H1 (cell line): ENCODE measurements around the gene BRCC3. TPM values are rescaled to one million over a fixed set of nuclear protein-coding genes. Genes with fewer than 3 reads are reported as not detected.

Source experiments
- CTCF ChIA-PET: fragments of 300-600 bp; sonication (Branson Sonifier 250); formaldehyde crosslinking; loops from one replicate; lab custom pipeline; 2021; ENCODE audit not compliant: partially characterized antibody; lab: Charles Lee
- POLR2A ChIA-PET: fragments of 300-600 bp; sonication (Branson Sonifier 250); formaldehyde crosslinking; loops from one replicate; lab custom pipeline; 2021; ENCODE audit warnings: inconsistent platforms; ENCODE audit not compliant: partially characterized antibody; lab: Charles Lee
- DNase-seq, 2 experiments: peaks; one replicate each; pipeline versions ENCODE4 v3.0.0 to v3.0.0-alpha.2; 2010 to 2022; ENCODE audit warnings: low spot score in 2 of 2, low read depth in 1 of 2, mixed read lengths in 1 of 2
- FAIRE-seq: peaks from 2 replicates; lab custom pipeline; 2011; peaks lifted over from hg19 to GRCh38; lab: Jason Lieb, UNC
- H2AFZ ChIP-seq: 2 replicates; pipeline ENCODE4 v1.8.1; 2012; ENCODE audit warnings: low read length, inconsistent platforms
- H2AK5ac ChIP-seq: 2 replicates; pipeline ENCODE4 v1.6.1; 2013; ENCODE audit warnings: low read depth, low read length
- H2BK120ac ChIP-seq: replicated peaks from 2 replicates; pipeline ENCODE3; 2013; ENCODE audit warnings: low read depth, low read length, inconsistent platforms
- H2BK12ac ChIP-seq: 2 replicates; pipeline ENCODE4 v1.6.1; 2013; ENCODE audit warnings: low read depth, low read length
- H2BK15ac ChIP-seq: 2 replicates; pipeline ENCODE4 v1.6.1; 2013; ENCODE audit warnings: low read length
- H2BK20ac ChIP-seq: 2 replicates; pipeline ENCODE4 v1.6.1; 2013; ENCODE audit warnings: low read length
- H2BK5ac ChIP-seq: 2 replicates; pipeline ENCODE4 v1.6.1; 2013; ENCODE audit warnings: low read depth, low read length
- H3K14ac ChIP-seq: 2 replicates; pipeline ENCODE4 v1.6.1; 2013; ENCODE audit warnings: inconsistent platforms; ENCODE audit not compliant: insufficient read length
- H3K18ac ChIP-seq: 2 replicates; pipeline ENCODE4 v1.6.1; 2013; ENCODE audit warnings: low read length; ENCODE audit errors: extremely low read depth
- H3K23ac ChIP-seq: 2 replicates; pipeline ENCODE4 v1.6.1; 2013; ENCODE audit warnings: inconsistent platforms; ENCODE audit not compliant: insufficient read length
- H3K23me2 ChIP-seq: 2 replicates; pipeline ENCODE4 v1.6.1; 2013; ENCODE audit warnings: low read depth, low read length
- H3K27ac ChIP-seq: 2 replicates; pipeline ENCODE4 v1.6.1; 2011; ENCODE audit warnings: low read depth, low read length, inconsistent platforms
- H3K27me3 ChIP-seq, 4 experiments: replicated peaks in 1 of 4; 1 replicate in 1 of 4; 2 replicates in 3 of 4; pipeline versions ENCODE4 v1.6.1 to v1.8.1; 2011 to 2013; ENCODE audit warnings: low read length in 3 of 4, mild to moderate bottlenecking in 3 of 4, inconsistent platforms in 2 of 4, mixed read lengths in 2 of 4, moderate library complexity in 1 of 4; ENCODE audit not compliant: control insufficient read depth in 3 of 4, insufficient read depth in 3 of 4; ENCODE audit errors: extremely low read depth in 1 of 4
- H3K36me3 ChIP-seq, 4 experiments: 2 replicates each; pipeline versions ENCODE4 v1.6.1 to v1.8.1; 2011 to 2013; ENCODE audit warnings: mild to moderate bottlenecking in 4 of 4, low read length in 3 of 4, moderate library complexity in 2 of 4, control low read depth in 1 of 4, inconsistent platforms in 1 of 4; ENCODE audit not compliant: insufficient read depth in 4 of 4, control insufficient read depth in 2 of 4
- H3K4ac ChIP-seq: replicated peaks from 2 replicates; pipeline ENCODE3; 2013; ENCODE audit warnings: low read length, low read depth, mixed read lengths, inconsistent platforms; ENCODE audit not compliant: insufficient read length
- H3K4me1 ChIP-seq, 4 experiments: replicated peaks in 1 of 4; 1 replicate in 1 of 4; 2 replicates in 3 of 4; pipeline versions ENCODE4 v1.6.1 to v1.8.1; 2011 to 2013; ENCODE audit warnings: low read length in 3 of 4, inconsistent platforms in 2 of 4, mixed read lengths in 1 of 4; ENCODE audit not compliant: insufficient read depth in 4 of 4, control insufficient read depth in 3 of 4
- H3K4me2 ChIP-seq, 2 experiments: 2 replicates each; pipeline versions ENCODE4 v1.6.1 to v1.8.1; 2011 to 2013; ENCODE audit warnings: low read depth in 2 of 2, low read length in 2 of 2, control low read depth in 1 of 2, inconsistent platforms in 1 of 2, mild to moderate bottlenecking in 1 of 2; ENCODE audit not compliant: insufficient read depth in 1 of 2
- H3K4me3 ChIP-seq, 4 experiments: fragments of 200-600, 300-600 bp in 1 of 4; sonication (generic), shearing (Covaris generic), sonication (Bioruptor Twin) in 1 of 4; 2 replicates each; pipeline versions ENCODE4 v1.5.1 to v1.8.1; 2011 to 2016; ENCODE audit warnings: low read length in 4 of 4, low read depth in 3 of 4, control low read depth in 2 of 4, inconsistent platforms in 2 of 4, mild to moderate bottlenecking in 2 of 4, mixed read lengths in 1 of 4, moderate library complexity in 1 of 4; ENCODE audit not compliant: insufficient read depth in 2 of 4; ENCODE audit errors: extremely low read depth in 1 of 4
- H3K56ac ChIP-seq: replicated peaks from 2 replicates; pipeline ENCODE3; 2013; ENCODE audit warnings: low read depth, mild to moderate bottlenecking, mixed read lengths, low read length, inconsistent platforms; ENCODE audit not compliant: insufficient read length
- H3K79me1 ChIP-seq: 2 replicates; pipeline ENCODE4 v1.6.1; 2013; ENCODE audit warnings: low read depth, low read length, control low read depth
- H3K79me2 ChIP-seq, 2 experiments: 2 replicates each; pipeline versions ENCODE4 v1.6.1 to v1.8.1; 2012 to 2013; ENCODE audit warnings: low read length in 2 of 2, mild to moderate bottlenecking in 2 of 2, inconsistent platforms in 1 of 2; ENCODE audit not compliant: insufficient read depth in 2 of 2, control insufficient read depth in 1 of 2
- H3K9ac ChIP-seq, 4 experiments: replicated peaks in 1 of 4; 1 replicate in 1 of 4; 2 replicates in 3 of 4; pipeline versions ENCODE4 v1.6.1 to v1.8.1; 2011 to 2013; ENCODE audit warnings: low read depth in 3 of 4, low read length in 3 of 4, control low read depth in 2 of 4, mild to moderate bottlenecking in 2 of 4, moderate library complexity in 2 of 4, inconsistent platforms in 1 of 4; ENCODE audit errors: extremely low read depth in 1 of 4
- H3K9me3 ChIP-seq, 2 experiments: 2 replicates each; pipeline versions ENCODE4 v1.6.1 to v1.8.1; 2012 to 2013; ENCODE audit warnings: mild to moderate bottlenecking in 2 of 2, moderate library complexity in 2 of 2, control low read depth in 1 of 2, inconsistent platforms in 1 of 2, low read depth in 1 of 2, low read length in 1 of 2, mixed read lengths in 1 of 2; ENCODE audit not compliant: insufficient read depth in 2 of 2
- H4K20me1 ChIP-seq, 2 experiments: replicated peaks in 1 of 2; 2 replicates each; pipeline versions ENCODE3 to v1.8.1; 2011 to 2013; ENCODE audit warnings: inconsistent platforms in 2 of 2, low read length in 2 of 2, mild to moderate bottlenecking in 1 of 2; ENCODE audit not compliant: insufficient read depth in 2 of 2, control insufficient read depth in 1 of 2
- H4K5ac ChIP-seq: 2 replicates; pipeline ENCODE4 v1.6.1; 2013; ENCODE audit warnings: low read length, low read depth, mixed read lengths, inconsistent platforms; ENCODE audit not compliant: insufficient read length
- H4K8ac ChIP-seq: 2 replicates; pipeline ENCODE4 v1.8.0; 2013; ENCODE audit warnings: mild to moderate bottlenecking, moderate library complexity, low read length, inconsistent platforms; ENCODE audit not compliant: insufficient read depth; ENCODE audit errors: extremely low read depth
- H4K91ac ChIP-seq: replicated peaks from 2 replicates; pipeline ENCODE3; 2013; ENCODE audit warnings: low read length, mixed read lengths, inconsistent platforms; ENCODE audit not compliant: insufficient read length
- ATF3 ChIP-seq: IDR thresholded peaks from 2 replicates; pipeline ENCODE4 v1.6.1; 2011; ENCODE audit warnings: low read depth, mild to moderate bottlenecking, low read length; ENCODE audit not compliant: insufficient read depth
- BRCA1 ChIP-seq: IDR thresholded peaks from 2 replicates; pipeline ENCODE4 v1.6.1; 2012; ENCODE audit warnings: low read depth, low read length, improper control_type of control experiment
- CBX8 ChIP-seq: fragments of 300-800, 300-1000 bp; sonication (generic); IDR thresholded peaks from 2 replicates; pipeline ENCODE4 v1.7.1; 2016; ENCODE audit warnings: low read depth, low read length, borderline replicate concordance
- CREB1 ChIP-seq: IDR thresholded peaks from 2 replicates; pipeline ENCODE4 v1.6.1; 2012; ENCODE audit warnings: inconsistent platforms
- EP300 ChIP-seq, 2 experiments: IDR thresholded peaks; 1 replicate in 1 of 2; 2 replicates in 1 of 2; pipeline ENCODE4 v1.6.1; 2011 to 2012; ENCODE audit warnings: low read depth in 2 of 2, low read length in 2 of 2, mild to moderate bottlenecking in 2 of 2, borderline replicate concordance in 1 of 2, inconsistent platforms in 1 of 2, moderate library complexity in 1 of 2
- FOSL1 ChIP-seq: IDR thresholded peaks from 2 replicates; pipeline ENCODE4 v1.6.1; 2011; ENCODE audit warnings: mild to moderate bottlenecking, low read depth, low read length, moderate library complexity; ENCODE audit not compliant: insufficient read depth
- JUND ChIP-seq: IDR thresholded peaks from 2 replicates; pipeline ENCODE4 v1.6.1; 2011; ENCODE audit warnings: mild to moderate bottlenecking, improper control_type of control experiment, low read length
- NRF1 ChIP-seq: IDR thresholded peaks from 2 replicates; pipeline ENCODE4 v1.6.1; 2011; ENCODE audit warnings: mild to moderate bottlenecking, low read depth, low read length, improper control_type of control experiment
- RNF2 ChIP-seq: fragments of 200-900, 300-1000 bp; sonication (generic); IDR thresholded peaks from 2 replicates; pipeline ENCODE4 v1.7.1; 2016; ENCODE audit warnings: borderline replicate concordance, low read depth, mild to moderate bottlenecking, antibody characterized with exemption, low read length; ENCODE audit not compliant: poor library complexity, severe bottlenecking; ENCODE audit errors: missing control alignments
- RXRA ChIP-seq: IDR thresholded peaks from 2 replicates; pipeline ENCODE4 v1.6.1; 2011; ENCODE audit warnings: low read depth, mild to moderate bottlenecking, low read length, moderate library complexity; ENCODE audit not compliant: insufficient read depth
- USF2 ChIP-seq: IDR thresholded peaks from 2 replicates; pipeline ENCODE4 v1.6.1; 2011; ENCODE audit warnings: low read length, improper control_type of control experiment
- whole genome bisulfite sequencing, 2 experiments: shearing (Covaris generic) in 1 of 2; methylation state at CpG; one replicate each; pipeline versions ENCODE4 v1.1.6 to v1.1.7; 2013 to 2015; ENCODE audit warnings: low lambda C conversion rate in 2 of 2, mixed read lengths in 2 of 2, inconsistent platforms in 1 of 2, low coverage in 1 of 2, missing lambda C conversion rate in 1 of 2; ENCODE audit not compliant: insufficient replicate concordance in 2 of 2, insufficient coverage in 1 of 2, insufficient read length in 1 of 2; ENCODE audit errors: extremely low coverage in 1 of 2, missing lambda C conversion rate in 1 of 2; 5-methylcytosine and 5-hydroxymethylcytosine counted together
- polyA plus RNA-seq, 7 experiments: library from polyadenylated mRNA; depleted of rRNA in 3 of 7; stranded (reverse) in 5 of 7; unstranded in 2 of 7; fragments of >200 nt in 5 of 7; fragments of 200-250 nt in 2 of 7; gene quantifications; 1 replicate in 5 of 7; 2 replicates in 1 of 7; 4 replicates in 1 of 7; pipeline versions ENCODE4 v1.2.1 to v1.2.3, GENCODE V29; 2011 to 2013; ENCODE audit warnings: missing spikeins in 2 of 7, mixed read lengths in 2 of 7
- total RNA-seq: library from RNA; stranded (reverse); fragmentation: NEBNext Ultra II Directional; extraction: Animal tissue kit (Norgen Biotek cat#: 25700); gene quantifications from 2 replicates; pipeline ENCODE4 v1.2.1, GENCODE V29; 2021

The BRCC3 gene
- total and polyA plus RNA-seq, 2 of the 8 experiments (the other 6 are each of a cell fraction or from before 2014, with no cell fraction given): 13.1 to 23.2 TPM

DNA sequence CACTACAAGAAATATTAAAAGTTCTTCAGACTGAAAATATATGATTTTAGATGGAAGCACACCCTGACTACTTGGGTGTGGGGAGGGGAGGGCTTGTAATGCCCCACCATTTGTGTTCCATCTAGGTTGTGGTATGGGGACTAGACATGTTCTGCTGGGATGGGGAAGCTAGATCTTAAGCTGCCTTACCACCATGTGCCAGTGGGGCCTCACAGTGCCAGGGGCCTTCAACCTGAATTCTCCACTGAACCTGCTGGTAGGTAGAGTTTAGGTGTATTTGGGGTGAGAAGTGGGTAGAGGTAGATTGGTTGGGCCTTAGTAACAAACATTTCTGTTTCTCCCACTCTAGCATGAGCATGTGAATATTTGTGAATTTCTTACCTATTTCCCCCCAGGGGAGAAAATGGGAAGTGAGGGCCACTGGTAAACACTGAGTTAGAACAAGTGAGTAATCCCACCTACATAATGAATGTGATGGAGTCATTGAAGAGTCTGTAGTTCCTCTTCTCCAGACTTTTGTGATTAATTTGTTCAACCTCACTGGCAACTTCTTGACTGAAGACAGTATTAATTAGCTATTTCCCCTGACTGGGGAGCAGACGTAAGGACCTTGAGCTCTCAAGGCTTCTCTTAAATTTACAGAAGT is 44.0 kb downstream of the BRCC3 start:
- Histone ChIP-seq H3K27ac (no peak overlapping the region), H3K23ac (no peak overlapping the region), H2BK12ac (no peak overlapping the region), H3K36me3 (peaks cover 0 to 4% (median 0%) of the 10 kb centered on the region in 4 experiments; a peak in 4 of 8 replicates), H2BK20ac (no peak overlapping the region), H3K4ac (no peak overlapping the region), H3K4me3 (no peak overlapping the region), H4K5ac (no peak overlapping the region), H4K91ac (no peak overlapping the region), H3K79me2 (no peaks in the 10 kb centered on the region), H3K9ac (no peak overlapping the region), H3K23me2 (no peaks in the 10 kb centered on the region), H4K8ac (no peak overlapping the region), H2AK5ac (no peak overlapping the region), H2AFZ (no peak overlapping the region), H4K20me1 (no peaks in the 10 kb centered on the region), H3K27me3 (no peaks in the 10 kb centered on the region), H2BK120ac (no peak overlapping the region), H3K56ac (no peak overlapping the region), H3K4me2 (no peak overlapping the region), H2BK15ac (no peak overlapping the region), H3K79me1 (no peaks in the 10 kb centered on the region), H2BK5ac (no peak overlapping the region), H3K4me1 (no peaks in the 10 kb centered on the region), H3K14ac (no peak overlapping the region), H3K18ac (no peak overlapping the region), H3K9me3 (no peaks in the 10 kb centered on the region)
- FAIRE-seq (no peak), DNase-seq (no peak)
- POLR2A ChIA-PET: no interaction called here
- 93% methylated on average over 1 of the region's 1 CpG; no CpG with 5 or more reads in 1 of the 2 experiments for WGBS, 2 experiments
- CTCF ChIA-PET: no interaction called here
- TF ChIP-seq CBX8 (no peak), USF2 (no peak), CREB1 (no peak), EP300 (IDR thresholded peaks at IDR 0.05; ENCODE audit: borderline replicate concordance in 1 of 2, low read depth in 2 of 2, low read length in 2 of 2) (no peak), FOSL1 (no peak), BRCA1 (no peak), RXRA (no peak), NRF1 (no peak), RNF2 (no peak), JUND (no peak), ATF3 (no peak)
